ENCODE data around the gene SLC17A7. TPM values are rescaled to one million over a fixed set of nuclear protein-coding genes. Genes with fewer than 3 reads are reported as not detected.

SLC17A7 gene
- total and polyA plus RNA-seq, 9 of the 15 experiments (the other 6 are each of a cell fraction or from before 2014, with no cell fraction given) = 1.1 to 15.7 (median 2.4) TPM

- no peak for TF ChIP-seq MLLT1 (IDR thresholded peaks at IDR 0.05)
- no peak for TF ChIP-seq ZNF318 (IDR thresholded peaks at IDR 0.05; ENCODE audit: borderline replicate concordance in 1 of 2, low read depth in 1 of 2)
Observed at GRCh38 chr19:49423985-49424303, 17.4 kb downstream of the SLC17A7 start (continued).
